HG02798 (cell line): ENCODE results near the gene FGF18.

Source experiments
- ATAC-seq: cut with Tn5 transposase; IDR thresholded peaks from one replicate; pipeline ENCODE4 v1.9.1; 2021; ENCODE audit warnings: mild to moderate bottlenecking; ENCODE audit not compliant: unreplicated experiment, poor library complexity

FGF18 gene

DNA sequence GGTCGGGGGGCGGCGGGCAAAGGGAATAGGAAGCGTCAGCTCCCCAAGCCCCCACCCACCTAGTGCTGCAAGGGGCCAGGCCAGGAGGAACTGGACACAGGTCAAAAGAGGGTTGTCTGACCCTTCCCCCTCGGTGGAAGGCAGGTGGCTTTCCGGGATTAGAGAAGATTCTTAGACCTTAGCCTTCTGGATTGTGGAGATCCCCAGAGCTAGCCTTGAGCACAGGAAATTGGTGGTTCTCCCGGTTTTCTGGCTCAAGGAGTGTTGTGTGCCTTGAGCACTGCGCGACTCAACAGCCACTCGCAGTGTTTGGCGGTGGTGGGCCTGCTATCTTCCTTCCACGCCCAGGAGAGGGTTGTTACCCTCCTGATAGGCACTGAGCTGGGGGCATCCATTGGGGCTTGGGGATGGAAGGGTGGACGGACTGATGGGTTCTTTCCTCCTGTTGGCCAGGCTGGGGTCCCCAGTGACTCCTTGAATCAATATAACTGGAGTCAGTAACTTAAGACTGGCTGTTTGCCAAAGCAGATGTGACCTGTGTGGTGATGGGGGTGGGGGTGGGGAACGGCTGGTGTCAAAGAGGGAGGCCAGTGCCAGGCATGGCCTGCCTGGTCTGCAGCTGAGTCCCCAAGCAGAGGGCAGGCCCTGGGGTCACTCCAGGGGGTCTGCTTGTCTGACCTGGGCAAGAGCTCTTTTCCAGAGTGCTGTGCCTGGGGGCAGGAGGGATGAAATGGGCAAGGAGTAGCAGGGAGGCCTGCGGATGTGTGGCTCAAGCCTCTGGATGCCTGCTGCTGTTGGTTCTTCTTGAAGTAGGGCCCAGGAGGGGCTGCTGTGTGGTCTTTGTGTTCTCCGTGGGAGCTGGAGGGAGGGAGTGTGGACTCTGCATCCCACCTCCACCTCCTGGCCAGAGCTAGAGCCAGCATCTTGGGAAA lies 2.1 kb downstream of the FGF18 start:
- ATAC-seq, result no peak

DNA sequence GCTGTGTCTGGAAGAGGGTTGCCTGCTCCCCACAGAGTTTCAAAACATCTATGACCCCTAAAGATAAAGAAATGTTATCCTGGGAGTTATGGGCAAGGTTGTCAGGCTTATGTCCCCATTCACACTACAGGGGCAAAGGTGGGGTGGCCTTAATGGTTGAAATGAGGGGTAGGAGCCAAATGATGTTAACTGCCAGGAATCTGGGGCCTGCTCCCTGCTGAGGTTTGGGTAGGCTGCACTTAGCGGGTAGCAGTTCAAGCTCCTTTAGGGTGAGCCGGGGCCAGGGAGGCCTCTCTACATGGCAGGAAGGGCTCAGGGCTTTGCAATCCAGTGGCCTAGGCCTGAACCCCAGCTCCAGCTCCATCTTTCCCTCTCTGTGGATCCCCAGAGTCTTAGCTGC lies 3.0 kb downstream of the FGF18 start:
- ATAC-seq, result no peak

DNA sequence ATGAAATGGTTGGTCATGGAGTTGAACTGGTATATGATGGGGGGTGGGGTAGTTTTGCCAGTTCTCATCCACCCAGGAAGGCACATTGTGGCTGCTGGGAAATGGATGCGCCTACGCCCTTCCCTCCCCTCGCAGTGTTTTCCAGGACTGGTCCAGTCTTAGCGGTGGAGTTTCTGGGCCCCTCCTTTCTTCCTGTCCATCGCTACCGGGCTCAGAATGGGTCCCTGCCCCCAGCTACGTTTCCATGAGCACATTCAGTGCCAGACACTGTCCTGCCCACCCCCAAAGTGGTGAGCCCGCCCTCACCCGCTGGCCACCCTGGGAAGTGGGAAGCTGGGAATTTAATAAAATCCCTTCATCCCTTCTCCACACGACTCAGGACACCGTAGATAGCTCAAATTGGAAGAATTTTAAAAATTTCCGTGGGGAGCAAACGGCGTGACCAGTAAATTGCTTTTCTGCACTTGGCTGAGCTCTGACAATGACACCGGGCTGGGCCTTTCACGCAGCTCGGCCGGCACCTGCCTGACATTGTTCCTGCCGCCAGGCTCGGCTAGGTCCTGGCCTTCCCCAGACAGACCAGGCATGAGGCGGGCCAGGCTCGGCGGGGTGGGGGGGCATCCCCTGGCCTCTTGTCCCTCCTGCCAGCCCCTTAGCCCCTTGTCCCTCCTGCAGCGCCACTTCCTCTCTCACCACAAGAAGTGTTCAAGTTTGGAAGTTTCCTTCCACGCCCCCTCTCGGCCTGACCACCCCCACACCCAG lies 3.6 kb downstream of the FGF18 start:
- ATAC-seq, result no peak

DNA sequence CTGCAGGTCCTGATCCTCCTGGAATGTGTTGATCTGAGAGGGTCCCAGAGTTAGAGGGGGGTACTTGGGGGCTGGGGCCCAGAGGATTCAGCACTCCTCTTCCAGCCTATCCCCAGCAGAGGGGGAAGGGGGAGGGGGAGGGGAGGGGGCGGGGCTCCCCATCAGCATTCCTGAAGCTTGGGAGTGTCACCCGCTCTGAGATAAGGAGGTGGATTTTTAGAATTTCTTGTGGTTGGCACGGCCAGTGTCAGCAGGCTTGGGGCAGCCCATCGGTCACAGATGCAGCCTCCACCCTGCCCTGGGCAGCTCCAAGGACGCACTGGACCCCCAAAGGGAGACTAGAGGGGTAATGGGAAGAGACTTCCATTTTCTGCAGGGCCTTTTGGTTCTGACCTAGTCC lies 5.3 kb downstream of the FGF18 start:
- no peak for ATAC-seq

DNA sequence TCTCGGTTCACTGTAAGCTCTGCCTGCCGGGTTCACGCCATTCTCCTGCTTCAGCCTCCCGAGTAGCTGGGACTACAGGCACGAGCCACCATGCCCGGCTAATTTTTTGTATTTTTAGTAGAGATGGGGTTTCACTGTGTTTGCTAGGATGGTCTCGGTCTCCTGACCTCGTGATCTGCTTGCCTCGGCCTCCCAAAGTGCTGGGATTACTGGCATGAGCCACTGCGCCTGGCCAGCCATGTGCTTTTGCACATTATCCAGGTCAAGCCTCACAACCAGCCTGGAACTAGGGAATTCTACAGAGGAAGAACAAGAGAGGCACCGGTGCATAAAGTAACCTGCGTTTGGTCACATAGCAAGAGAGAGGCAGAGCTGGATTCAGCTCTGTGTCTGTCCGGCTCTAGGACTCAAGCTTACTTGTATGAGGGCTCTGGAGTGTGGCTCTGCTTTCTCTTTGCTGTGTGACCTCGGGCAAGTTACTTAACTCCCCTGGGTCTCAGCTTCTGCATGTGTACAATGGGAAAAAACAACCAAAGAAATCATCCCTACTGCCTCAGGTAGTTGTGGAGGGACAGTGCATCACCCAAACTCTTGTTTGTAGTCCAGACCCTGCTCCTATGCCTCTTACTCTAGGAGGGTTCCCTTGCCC lies 6.3 kb downstream of the FGF18 start:
- no peak for ATAC-seq

DNA sequence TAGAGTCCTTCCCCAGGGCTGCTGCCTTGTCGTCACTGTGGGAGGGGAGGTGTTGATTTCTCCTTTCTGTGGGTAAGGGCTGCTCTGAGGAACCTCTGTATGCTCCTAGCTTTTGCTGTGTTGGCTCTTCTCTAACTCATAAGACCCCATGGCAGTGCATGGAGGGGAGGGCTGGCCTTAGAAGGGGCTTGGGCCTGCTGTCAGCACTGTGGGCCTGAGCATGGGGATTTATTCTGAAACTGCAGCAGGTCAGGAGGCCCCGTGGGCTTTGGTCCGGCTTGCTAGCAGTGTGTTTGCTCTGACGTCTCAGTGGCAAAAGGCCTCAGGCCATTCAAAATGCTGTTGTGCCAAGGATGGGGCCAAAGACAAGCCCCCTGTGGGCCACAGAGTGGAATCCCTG lies 6.8 kb downstream of the FGF18 start:
- no peak for ATAC-seq

DNA sequence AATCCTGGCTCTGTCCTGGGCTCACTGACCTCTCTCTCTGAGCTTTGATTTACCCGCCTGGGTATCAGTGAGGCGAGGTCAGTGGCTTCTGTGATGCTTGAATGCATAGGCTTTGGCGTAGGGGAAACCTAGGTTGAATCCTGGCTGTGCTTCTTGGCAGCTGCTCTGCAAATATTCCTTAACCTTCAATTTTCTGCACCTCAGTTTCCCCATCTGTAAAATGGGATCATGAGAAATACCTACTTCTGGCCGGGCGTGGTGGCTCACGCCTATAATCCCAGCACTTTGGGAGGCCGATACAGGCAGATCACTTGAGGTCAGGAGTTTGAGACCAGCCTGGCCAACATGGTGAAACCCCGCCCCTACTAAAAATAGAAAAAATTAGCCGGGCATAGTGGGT lies 7.2 kb downstream of the FGF18 start:
- ATAC-seq, result no peak

DNA sequence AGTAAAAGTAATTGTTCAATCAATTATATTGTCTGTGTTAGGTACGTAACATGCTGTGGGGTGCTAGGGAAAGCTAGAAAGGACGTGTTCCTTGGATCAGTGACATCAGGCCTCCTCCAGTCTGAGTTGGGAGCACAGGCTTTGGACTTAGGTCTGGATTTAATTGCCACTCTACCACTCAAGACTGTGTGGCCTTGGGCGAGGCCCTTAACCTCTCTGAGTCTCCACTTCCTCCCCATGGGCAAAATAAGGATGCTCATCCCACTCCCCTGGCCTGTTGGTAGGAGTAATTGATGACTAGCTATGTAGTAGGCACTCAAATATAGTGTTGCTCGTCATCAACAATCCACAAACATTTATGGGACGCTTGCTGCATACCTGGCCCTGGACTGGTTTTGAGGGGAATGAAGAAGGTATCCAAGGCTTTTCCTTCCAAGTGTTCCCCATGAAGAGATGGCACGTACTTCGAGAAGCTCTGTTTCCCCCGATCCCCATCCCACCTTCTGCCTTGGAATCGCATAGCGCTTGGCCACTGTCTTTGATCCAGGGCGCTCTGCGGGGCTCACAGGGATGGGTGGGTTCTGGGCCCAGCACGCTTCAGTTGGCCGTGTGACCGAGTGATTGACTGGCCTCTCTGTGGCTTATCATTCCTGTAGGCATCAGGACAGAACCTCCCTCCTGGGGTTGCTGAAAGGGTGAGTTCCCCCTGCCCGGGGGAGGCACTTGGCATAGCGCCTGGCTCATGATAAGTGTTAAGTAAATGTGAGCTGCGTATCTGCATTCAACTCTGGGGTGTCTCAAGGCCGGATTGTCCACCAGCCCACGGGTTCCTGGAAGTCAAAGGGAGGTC lies 8.1 kb downstream of the FGF18 start:
- ATAC-seq, result no peak

DNA sequence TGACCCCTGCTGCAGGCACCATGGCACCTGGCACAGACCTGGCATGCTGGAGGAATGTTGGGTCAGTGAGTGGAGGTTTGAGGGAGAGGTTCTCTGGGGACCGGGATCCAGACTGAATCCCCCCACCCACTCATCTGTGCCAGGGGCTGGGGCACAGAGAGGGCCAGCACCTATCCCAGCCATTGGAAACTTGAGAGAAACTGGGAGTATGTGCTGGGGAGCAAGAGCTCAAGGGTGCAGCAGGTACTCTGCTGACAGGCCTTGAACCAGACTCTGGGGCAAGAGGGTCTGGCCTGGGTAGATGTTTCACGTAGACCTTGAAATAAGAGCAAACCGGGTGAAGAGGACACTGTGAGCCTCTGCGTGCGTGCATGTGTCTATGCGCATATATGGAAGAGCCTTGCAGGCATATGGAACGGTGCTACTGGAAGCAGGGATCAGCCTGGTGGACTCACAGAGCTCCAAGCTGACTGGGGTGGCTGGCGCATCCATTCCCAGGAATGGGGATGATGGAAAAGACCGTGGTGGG lies 8.8 kb downstream of the FGF18 start:
- no peak for ATAC-seq

DNA sequence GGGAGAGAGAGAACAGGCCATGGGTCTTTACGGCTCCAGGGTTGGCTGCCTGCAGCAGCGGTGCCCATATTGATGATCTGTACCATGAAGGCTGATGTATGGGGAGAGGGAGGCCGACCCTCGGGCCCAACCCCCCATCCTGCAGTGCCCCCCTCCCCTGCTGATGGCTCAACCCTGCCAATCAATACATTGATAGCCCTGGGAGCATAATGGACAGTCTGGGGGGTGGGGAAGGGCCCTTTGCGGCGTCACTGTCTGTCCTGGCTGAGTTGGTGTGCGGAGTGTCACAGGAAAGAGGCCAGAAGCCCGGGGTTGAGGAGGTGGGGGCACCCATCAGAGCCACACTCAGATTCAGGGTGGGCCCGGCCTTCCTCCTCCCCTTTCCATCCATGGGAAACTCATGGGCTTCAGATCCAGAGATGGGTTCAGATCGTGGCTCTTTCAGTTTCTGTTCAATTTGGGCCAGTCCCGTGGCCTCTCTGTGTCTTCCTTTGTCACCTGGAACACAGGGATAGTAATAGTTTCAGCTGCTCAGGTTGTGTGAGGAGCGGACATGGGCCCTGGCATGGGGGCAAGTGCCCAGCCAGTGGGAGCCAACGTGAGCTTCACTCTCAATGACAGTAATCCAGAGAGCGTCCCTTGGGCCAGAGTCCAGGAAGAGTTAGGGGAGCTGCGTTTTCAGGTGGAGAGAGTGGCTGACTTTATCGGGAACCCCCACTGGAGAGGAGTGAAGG lies 9.5 kb downstream of the FGF18 start:
- ATAC-seq, result no peak

DNA sequence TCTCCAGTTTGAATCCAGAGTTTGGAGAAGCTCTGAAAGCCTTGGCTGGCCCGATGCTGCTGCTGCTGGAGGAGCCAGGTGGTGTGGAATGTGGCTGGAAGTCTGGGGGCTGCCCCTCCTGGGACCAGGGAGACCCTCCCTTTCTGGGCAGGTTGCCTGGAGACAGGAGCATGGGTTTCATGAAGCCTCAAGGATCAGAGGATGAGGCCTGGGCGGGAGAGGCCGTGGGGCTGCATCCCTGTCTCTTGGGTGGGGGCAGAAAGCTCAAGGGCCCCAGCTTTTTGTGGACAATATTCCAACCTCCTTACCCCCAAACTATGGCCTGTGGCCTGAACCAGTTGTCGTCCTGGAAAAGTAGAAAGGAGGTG lies 10.1 kb downstream of the FGF18 start:
- no peak for ATAC-seq

DNA sequence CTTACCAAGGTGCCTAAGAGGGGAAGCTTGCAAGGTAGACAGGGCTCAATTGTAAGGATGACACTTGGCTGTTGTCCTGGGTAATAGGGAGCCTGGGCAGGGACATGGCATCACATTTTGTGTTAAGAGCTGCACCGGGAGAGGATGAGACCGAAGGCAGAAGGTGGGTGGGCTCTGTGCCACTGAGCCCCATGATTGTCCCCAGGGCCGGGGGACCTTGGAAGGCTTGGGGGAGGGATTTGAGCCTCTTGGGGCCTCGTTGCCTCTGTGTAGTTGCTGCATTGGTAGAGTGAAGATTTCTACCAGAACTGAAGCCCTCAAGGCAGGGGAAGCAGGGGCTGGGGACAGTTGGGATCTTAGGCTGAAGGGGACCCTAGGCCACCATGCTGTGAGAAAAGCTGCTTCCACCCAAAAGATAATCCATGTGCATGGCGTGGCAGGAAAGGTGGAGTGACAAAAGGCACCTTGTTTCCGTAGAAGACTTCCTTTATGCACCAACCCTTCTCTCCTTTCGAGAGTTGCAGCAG lies 11.9 kb downstream of the FGF18 start:
- ATAC-seq, result no peak

DNA sequence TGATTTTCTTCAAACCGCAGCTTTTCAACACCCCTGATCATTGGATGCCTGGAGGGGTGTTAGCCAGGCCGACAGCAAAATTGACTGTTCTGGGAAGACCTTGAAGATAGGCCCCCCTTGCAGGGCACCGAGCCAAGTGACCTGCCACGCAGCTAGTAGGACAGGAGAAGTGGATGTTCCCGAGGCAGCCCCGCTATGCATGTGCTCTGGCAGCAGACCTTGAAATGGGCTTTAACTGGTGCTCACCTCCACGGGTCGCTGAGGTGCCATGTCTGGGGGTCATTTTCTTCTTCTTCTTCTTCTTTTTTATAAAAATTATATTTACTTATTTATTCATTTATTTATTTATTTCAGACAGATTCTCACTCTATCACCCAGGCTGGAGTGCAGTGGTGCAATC lies 12.6 kb downstream of the FGF18 start:
- ATAC-seq, result no peak

DNA sequence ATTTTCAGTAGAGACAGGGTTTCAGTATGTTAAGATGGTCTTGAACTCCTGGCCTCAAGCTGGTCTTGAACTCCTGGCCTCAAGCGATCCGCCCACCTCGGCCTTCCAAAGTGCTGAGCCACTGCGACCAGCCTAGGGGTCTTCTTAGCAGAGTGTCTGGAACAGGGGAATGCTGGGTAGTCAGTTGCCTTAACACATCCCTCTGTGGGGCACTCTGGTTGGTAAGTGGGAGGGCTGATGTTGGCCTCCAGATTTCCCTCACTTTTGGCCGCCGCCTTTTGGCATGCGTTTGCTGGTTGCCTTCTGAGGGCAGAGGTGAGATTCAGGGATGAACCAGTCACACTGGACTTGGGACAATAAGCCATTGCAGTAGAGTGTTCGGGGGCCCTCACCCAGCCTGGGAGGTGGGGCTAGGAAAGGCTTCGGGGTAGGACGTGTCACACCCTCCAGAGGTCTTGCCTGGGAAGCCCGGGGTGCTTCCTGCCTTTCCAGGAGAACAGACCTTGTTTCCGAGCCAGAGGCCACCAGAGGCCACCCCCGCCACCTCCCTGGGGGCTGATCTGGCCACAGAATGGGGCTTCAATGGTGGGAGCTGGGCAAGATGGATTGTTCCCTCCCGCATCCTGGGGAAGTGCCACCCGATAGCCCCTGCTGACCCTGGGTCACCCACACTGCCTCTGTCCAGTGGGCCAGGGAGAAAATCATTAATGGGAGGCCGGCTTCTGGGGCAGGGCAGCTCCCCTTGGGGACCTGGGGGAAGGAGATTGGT lies 13.3 kb downstream of the FGF18 start:
- no peak for ATAC-seq

DNA sequence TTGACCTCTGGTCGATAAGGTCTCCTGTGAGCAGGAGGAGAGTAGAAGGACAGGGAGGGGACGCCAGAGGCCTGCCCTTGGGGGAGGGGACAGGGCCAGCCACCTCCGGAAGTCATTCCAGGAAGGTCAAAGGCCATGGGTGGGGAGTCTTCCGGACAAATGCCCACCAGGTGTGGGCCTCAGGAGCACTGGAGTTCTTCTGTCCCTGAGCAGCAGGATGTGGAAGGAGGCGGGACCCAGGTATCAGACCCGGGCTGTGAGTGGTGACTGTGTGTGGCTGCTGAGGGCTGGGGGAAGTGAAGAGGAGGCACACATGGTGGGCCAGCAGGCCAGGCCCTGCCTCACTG lies 13.9 kb downstream of the FGF18 start:
- ATAC-seq, result no peak

DNA sequence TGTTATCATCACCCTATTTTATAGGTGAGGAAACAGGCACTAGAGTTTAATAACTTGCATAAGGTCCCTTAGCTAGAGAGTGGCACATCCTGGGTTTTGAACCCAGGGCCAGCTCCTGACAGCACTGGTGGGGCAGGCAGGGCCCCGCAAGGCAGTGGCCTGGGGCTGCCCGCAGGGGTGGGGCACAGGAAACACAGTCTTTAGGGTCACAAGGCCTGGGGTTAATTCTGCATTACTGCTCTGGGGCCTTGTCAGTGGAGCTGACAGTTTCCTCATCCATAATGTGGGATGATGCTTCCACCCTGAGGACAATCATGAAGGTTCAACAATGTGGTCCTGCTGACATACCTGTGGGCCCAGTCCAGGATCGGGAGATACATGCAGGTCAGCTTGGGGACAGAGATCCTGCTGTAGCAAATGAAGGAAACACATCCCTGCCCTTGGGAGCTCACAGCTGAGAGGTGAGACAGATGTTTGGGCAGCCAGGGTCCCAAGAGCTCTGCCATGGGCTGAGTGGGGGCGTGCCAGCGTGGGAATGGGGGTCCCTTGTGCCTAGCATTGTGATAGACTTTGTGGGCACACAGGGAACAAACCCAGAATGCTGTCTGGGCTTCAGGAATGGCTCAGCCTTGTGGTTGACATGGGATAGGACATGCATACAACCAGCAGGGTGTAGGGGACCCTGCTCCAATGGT lies 14.7 kb downstream of the FGF18 start:
- ATAC-seq, result no peak

DNA sequence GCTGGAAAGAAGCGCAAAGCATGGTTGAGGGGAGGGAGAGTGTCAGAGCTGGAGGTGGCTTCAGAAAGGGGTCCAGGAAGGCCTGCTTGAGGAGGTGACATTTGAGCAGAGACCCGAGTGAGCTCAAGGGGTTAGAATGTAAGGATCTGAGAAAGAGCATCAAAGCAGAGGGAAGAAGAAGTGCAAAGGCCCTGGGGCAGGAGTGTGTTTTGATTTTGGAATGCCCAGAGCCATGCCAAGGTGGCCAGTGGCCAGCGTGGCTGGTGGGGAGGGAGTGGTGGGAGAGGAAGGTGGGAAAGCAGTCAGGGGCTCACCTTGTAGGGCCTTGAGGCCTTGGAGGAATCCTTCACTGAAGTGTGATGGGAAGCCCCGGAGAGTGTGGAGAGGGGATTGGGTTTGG lies 15.4 kb downstream of the FGF18 start:
- ATAC-seq, result no peak

DNA sequence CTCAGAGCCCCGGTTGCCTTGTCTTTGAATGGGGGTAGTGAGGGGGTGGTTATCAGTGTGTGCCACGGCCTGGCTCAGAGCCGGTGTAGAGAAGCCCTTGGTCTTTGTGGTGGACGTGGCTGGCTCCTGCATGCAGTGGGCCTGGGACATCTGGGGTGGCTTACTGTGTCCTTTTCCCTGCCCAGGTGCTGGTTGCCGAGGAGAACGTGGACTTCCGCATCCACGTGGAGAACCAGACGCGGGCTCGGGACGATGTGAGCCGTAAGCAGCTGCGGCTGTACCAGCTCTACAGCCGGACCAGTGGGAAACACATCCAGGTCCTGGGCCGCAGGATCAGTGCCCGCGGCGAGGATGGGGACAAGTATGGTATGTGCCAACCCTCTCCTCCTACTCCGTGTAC lies 16.5 kb downstream of the FGF18 start:
- no peak for ATAC-seq
